Gastroesophageal sphincter (tissue), 4 donors: ENCODE results near the gene ARHGAP44. TPM values are rescaled to one million over a fixed set of nuclear protein-coding genes. Genes with fewer than 3 reads are reported as not detected.

ENCODE experiments used
- ATAC-seq: fragments of 150-250 bp; one replicate; pipeline ENCODE4 v1.9.1; 2016; ENCODE audit warnings: mild to moderate bottlenecking, moderate library complexity
- H3K27ac ChIP-seq, 4 donors: fragments of 200-600 bp; sonication (generic) in 3 of 4; 1 replicate in 3 of 4; 2 replicates in 1 of 4; pipeline ENCODE4 v1.5.1; 2016 to 2019
- H3K27me3 ChIP-seq: fragments of 200-600 bp; sonication (generic); one replicate; pipeline ENCODE4 v1.5.1; 2019
- H3K36me3 ChIP-seq, 2 donors: fragments of 200-600 bp; sonication (generic); one replicate each; pipeline ENCODE4 v1.5.1; 2019; ENCODE audit warnings: control low read depth in 1 of 2
- H3K4me1 ChIP-seq, 3 donors: fragments of 200-600 bp; sonication (generic); 1 replicate in 2 of 3; 2 replicates in 1 of 3; pipeline ENCODE4 v1.5.1; 2016 to 2019; ENCODE audit warnings: control low read depth in 2 of 3
- H3K4me3 ChIP-seq, 2 donors: fragments of 200-600 bp; sonication (generic); one replicate each; pipeline ENCODE4 v1.5.1; 2019; ENCODE audit warnings: mild to moderate bottlenecking in 1 of 2, moderate library complexity in 1 of 2
- H3K9me3 ChIP-seq, 3 donors: fragments of 200-600 bp; sonication (generic); one replicate each; pipeline ENCODE4 v1.5.1; 2017 to 2019; ENCODE audit warnings: control low read depth in 2 of 3
- EP300 ChIP-seq: sonication (generic); formaldehyde crosslinking; IDR thresholded peaks from one replicate; pipeline ENCODE4 v1.6.1; 2017; ENCODE audit warnings: antibody characterized with exemption, mild to moderate bottlenecking
- POLR2A ChIP-seq, 2 donors: fragments of 450-650 bp; IDR thresholded peaks; one replicate each; pipeline ENCODE4 v1.6.1; 2017; ENCODE audit warnings: antibody characterized with exemption in 2 of 2, mild to moderate bottlenecking in 2 of 2, moderate library complexity in 1 of 2
- POLR2AphosphoS5 ChIP-seq: sonication (generic); formaldehyde crosslinking; IDR thresholded peaks from one replicate; pipeline ENCODE4 v1.6.1; 2017; ENCODE audit warnings: antibody characterized with exemption
- WGBS, 2 donors: methylation state at CpG; one replicate each; pipeline ENCODE4 v1.1.5; 2018; ENCODE audit warnings: low coverage in 1 of 2; 5-methylcytosine and 5-hydroxymethylcytosine counted together
- total RNA-seq, 4 donors: library from RNA; depleted of rRNA; stranded (reverse); fragments of >200 nt; gene quantifications; one replicate each; pipeline ENCODE4 v1.1.0, GENCODE V29; 2016
- TF ChIP-seq, protein P1 (sequence below), 4 experiments: fragments of 200-600 bp in 2 of 4; fragments of 450-650 bp in 2 of 4; sonication (generic) in 1 of 4; IDR thresholded peaks; one replicate each; pipeline ENCODE4 v1.5.1; 2017 to 2019; ENCODE audit warnings: antibody characterized with exemption in 4 of 4, mild to moderate bottlenecking in 2 of 4, moderate library complexity in 2 of 4

The ARHGAP44 gene
- total RNA-seq, 4 donors from 2014 or later = 4.7 to 12.5 (median 6.5) TPM

DNA sequence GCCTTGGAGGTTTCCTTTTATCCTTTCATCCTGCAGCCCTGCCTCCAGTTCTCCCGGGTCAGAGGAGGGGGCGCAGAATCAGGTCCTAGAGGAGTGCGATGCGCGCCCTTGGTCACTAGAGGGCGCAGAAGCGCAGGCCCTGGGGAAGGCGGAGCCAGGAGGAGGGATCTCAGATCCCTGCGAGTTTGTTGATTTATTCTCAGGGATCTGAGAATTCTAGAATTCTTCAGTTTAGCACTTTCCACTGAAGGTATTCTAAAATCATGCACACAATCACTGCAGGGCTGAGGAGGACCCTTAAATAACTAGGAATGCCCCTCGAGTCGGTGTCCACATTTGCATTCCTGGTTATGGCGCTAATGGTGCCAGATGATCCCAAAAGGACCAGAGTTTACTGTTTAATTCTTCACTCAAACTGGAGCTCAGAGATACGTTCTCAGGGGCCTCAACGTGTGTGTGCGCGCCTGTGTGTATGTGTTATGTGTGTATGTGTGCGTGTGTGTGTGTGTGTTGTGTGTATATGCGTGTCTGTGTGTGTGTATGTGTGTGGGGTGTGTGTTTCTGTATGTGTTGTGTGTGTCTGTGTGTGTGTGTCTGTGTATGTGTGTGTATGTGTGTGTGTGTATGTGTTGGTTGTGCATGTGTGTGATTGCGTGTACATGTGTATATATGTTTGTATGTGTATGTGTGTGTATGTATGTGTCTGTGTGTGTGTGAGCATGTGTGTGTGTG, 235.4 kb downstream of the ARHGAP44 start:
- Histone ChIP-seq H3K27ac (no peak overlapping the region), H3K9me3 (no peaks in the 10 kb centered on the region), H3K27me3 (peaks cover 7% of the 10 kb centered on the region), H3K4me1 (peaks cover 0 to 8% (median 0%) of the 10 kb centered on the region in 3 donors), H3K36me3 (no peaks in the 10 kb centered on the region), H3K4me3 (peak overlapping the region in 1 of 2 donors; percentile 20)
- TF ChIP-seq POLR2A (IDR thresholded peaks at IDR 0.05) (no peak), EP300 (no peak), POLR2AphosphoS5 (no peak)
- TF ChIP-seq, protein P1, sequence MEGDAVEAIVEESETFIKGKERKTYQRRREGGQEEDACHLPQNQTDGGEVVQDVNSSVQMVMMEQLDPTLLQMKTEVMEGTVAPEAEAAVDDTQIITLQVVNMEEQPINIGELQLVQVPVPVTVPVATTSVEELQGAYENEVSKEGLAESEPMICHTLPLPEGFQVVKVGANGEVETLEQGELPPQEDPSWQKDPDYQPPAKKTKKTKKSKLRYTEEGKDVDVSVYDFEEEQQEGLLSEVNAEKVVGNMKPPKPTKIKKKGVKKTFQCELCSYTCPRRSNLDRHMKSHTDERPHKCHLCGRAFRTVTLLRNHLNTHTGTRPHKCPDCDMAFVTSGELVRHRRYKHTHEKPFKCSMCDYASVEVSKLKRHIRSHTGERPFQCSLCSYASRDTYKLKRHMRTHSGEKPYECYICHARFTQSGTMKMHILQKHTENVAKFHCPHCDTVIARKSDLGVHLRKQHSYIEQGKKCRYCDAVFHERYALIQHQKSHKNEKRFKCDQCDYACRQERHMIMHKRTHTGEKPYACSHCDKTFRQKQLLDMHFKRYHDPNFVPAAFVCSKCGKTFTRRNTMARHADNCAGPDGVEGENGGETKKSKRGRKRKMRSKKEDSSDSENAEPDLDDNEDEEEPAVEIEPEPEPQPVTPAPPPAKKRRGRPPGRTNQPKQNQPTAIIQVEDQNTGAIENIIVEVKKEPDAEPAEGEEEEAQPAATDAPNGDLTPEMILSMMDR (IDR thresholded peaks at IDR 0.05) = peak; percentile 61 to 94 (median 83)
- WGBS, 2 donors = 16 to 48% methylated on average over 3 to 5 of the region's 19 CpGs
- ATAC-seq = peak; percentile 74

DNA sequence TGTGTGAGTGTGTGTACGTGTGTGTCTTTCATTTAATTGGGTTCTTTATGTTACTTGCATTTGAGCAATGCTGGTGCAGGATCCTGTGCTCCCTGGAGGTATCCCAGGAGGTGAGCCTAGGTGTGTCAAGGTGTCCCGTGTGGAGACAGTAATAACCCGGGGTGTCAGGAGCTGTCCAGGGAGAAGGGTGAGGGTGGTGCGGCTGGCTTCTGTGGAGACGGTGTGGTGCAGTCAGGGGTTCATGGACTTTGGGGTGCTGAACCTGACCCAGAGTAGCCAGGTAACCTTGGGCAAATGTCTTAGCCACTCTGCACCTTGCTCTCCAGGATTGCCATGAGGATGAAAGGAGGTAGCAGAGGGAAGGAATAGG, 235.9 kb downstream of the ARHGAP44 start:
- Histone ChIP-seq H3K36me3 (no peaks in the 10 kb centered on the region), H3K4me3 (no peak overlapping the region), H3K27me3 (peaks cover 7% of the 10 kb centered on the region), H3K27ac (no peak overlapping the region), H3K4me1 (peaks cover 0 to 8% (median 0%) of the 10 kb centered on the region in 3 donors), H3K9me3 (no peaks in the 10 kb centered on the region)
- 20 to 71% methylated on average over 1 to 4 of the region's 5 CpGs for WGBS, 2 donors
- TF ChIP-seq POLR2A (IDR thresholded peaks at IDR 0.05) = no peak
- TF ChIP-seq, protein P1 (IDR thresholded peaks at IDR 0.05) = no peak
- no peak for TF ChIP-seq EP300
- TF ChIP-seq POLR2AphosphoS5 = no peak
- ATAC-seq = no peak

DNA sequence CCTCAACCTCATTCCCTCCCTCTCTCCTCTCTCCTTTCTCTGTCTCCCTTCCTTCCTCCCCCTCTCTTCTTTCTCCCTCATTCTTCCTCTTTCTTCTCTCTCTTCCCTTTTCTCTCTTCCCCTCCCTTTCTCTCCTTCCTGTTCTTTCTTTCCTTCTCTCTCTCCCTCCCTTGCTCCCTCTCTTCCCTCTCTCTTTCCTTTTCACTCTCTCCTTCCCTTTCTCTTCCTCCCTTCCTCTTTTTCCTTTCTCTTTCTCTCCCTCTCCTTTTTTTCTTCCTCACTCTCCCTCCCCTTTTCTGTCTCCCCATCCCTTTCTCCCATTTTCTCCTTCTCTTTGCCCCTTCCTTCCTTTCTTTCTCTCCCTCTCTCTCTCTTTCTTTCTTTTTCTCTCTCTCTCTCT, 236.4 kb downstream of the ARHGAP44 start:
- no peak for ATAC-seq
- no peaks in the 10 kb centered on the region for H3K9me3 ChIP-seq
- peaks cover 0 to 8% (median 0%) of the 10 kb centered on the region in 3 donors for H3K4me1 ChIP-seq
- H3K36me3 ChIP-seq = no peaks in the 10 kb centered on the region
- no peak overlapping the region for H3K4me3 ChIP-seq
- H3K27me3 ChIP-seq = peaks cover 7% of the 10 kb centered on the region
- TF ChIP-seq EP300 (no peak), POLR2AphosphoS5 (no peak), POLR2A (IDR thresholded peaks at IDR 0.05) (no peak)
- TF ChIP-seq, protein P1 (IDR thresholded peaks at IDR 0.05) = no peak
- no peak overlapping the region for H3K27ac ChIP-seq

DNA sequence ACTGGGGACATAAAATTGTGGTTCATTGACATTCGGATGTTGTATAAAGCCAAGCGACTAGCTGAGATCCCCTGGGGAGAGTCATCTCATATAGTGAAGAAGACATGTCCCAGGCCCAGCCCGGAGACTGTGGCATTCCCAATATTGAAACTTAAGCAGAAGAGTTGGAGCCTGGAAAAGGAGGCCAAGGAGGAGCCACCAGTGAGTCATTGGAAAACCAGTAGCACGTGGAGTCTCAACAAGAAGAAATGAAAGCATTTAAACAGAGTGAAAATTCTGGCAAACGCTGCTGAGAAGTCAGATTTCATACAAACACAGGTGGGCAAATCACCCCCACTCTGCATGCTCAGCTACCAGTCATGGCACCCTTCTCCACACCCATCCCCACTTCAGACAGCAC, 237.9 kb downstream of the ARHGAP44 start:
- ATAC-seq = no peak

More for the DNA sequence above, 237.9 kb downstream of the ARHGAP44 start:
- TF ChIP-seq EP300 (no peak), POLR2AphosphoS5 (no peak), POLR2A (IDR thresholded peaks at IDR 0.05) (no peak)
- TF ChIP-seq, protein P1 (IDR thresholded peaks at IDR 0.05) = no peak
- Histone ChIP-seq H3K27ac (no peak overlapping the region), H3K4me3 (no peak overlapping the region), H3K27me3 (peaks cover 7% of the 10 kb centered on the region), H3K4me1 (peaks cover 0 to 8% (median 0%) of the 10 kb centered on the region in 3 donors), H3K9me3 (no peaks in the 10 kb centered on the region), H3K36me3 (no peaks in the 10 kb centered on the region)
- WGBS, 2 donors = 70 to 100% methylated on average over 1 to 4 of the region's 5 CpGs
